HepG2 (cell line): ENCODE measurements around the gene SYT8. TPM values are rescaled to one million over a fixed set of nuclear protein-coding genes. Genes with fewer than 3 reads are reported as not detected.

Experiments
- ATAC-seq: fragments of 200-7000 bp; cut with Tn5 transposase; 3 replicates; pipeline ENCODE4 v1.9.1; 2020; ENCODE audit warnings: mild to moderate bottlenecking, moderate library complexity
- BruUV-seq: library from RNA; stranded (reverse); fragments of 400-500 nt; replicated peaks from 2 replicates; lab custom pipeline; 2021; lab: Mats Ljungman, UMichigan
- CTCF ChIA-PET: fragments of 300-600 bp; formaldehyde crosslinking; extraction: SDS; loops from one replicate; lab custom pipeline; 2021; ENCODE audit warnings: low total read pairs, inconsistent platforms, low intra/inter-chr PET ratio; lab: Yijun Ruan, JAX
- POLR2A ChIA-PET: fragments of 350-600 bp; sonication (Branson Sonifier 250); formaldehyde crosslinking; loops from one replicate; lab custom pipeline; 2020; ENCODE audit warnings: antibody characterized with exemption, inconsistent platforms; lab: Yijun Ruan, JAX
- DNase-seq: peaks from one replicate; pipeline ENCODE4 v3.0.0-alpha.2; 2015; ENCODE audit warnings: low spot score
- FAIRE-seq: peaks from 3 replicates; lab custom pipeline; 2011; peaks lifted over from hg19 to GRCh38; lab: Jason Lieb, UNC
- H2AFZ ChIP-seq: one replicate; pipeline ENCODE4 v1.6.1; 2011; ENCODE audit warnings: low read length, inconsistent platforms
- H3K27ac ChIP-seq: fragments of 300-600 bp; 3 replicates; pipeline ENCODE4 v1.8.0; 2011; ENCODE audit warnings: mixed run types, mild to moderate bottlenecking, mixed read lengths, low read length, inconsistent platforms; ENCODE audit not compliant: insufficient read depth; ENCODE audit errors: extremely low read length
- H3K27me3 ChIP-seq, 2 experiments: fragments of 200-600 bp in 1 of 2; 2 replicates in 1 of 2; 3 replicates in 1 of 2; pipeline versions ENCODE4 v1.6.0 to v1.8.0; 2011; ENCODE audit warnings: low read length in 2 of 2, mild to moderate bottlenecking in 2 of 2, moderate library complexity in 2 of 2, inconsistent platforms in 1 of 2; ENCODE audit not compliant: insufficient read depth in 2 of 2, control insufficient read depth in 1 of 2
- H3K36me3 ChIP-seq, 2 experiments: fragments of 200-600 bp in 1 of 2; replicated peaks in 1 of 2; 2 replicates in 1 of 2; 3 replicates in 1 of 2; pipeline versions ENCODE4 v1.5.1 to v1.8.0; 2011; ENCODE audit warnings: low read length in 2 of 2, inconsistent platforms in 1 of 2; ENCODE audit not compliant: insufficient read depth in 2 of 2, control insufficient read depth in 1 of 2
- H3K4me1 ChIP-seq: 2 replicates; pipeline ENCODE4 v1.5.1; 2012; ENCODE audit warnings: low read length, inconsistent platforms; ENCODE audit not compliant: insufficient read depth
- H3K4me2 ChIP-seq: 2 replicates; pipeline ENCODE4 v1.6.0; 2011; ENCODE audit warnings: low read depth, low read length, inconsistent platforms
- H3K4me3 ChIP-seq, 3 experiments: fragments of 200-600 bp in 1 of 3; sonication (generic), shearing (Covaris generic) in 1 of 3; replicated peaks in 1 of 3; 2 replicates each; pipeline ENCODE4 v1.5.1; 2011 to 2016; ENCODE audit warnings: low read length in 3 of 3, inconsistent platforms in 2 of 3, low read depth in 2 of 3, mild to moderate bottlenecking in 2 of 3, control low read depth in 1 of 3, mixed read lengths in 1 of 3; ENCODE audit not compliant: insufficient read depth in 1 of 3
- H3K79me2 ChIP-seq: one replicate; pipeline ENCODE4 v1.6.1; 2011; ENCODE audit warnings: low read length, inconsistent platforms; ENCODE audit not compliant: insufficient read depth
- H3K9ac ChIP-seq: 2 replicates; pipeline ENCODE4 v1.6.0; 2011; ENCODE audit warnings: mild to moderate bottlenecking, low read depth, low read length, inconsistent platforms; ENCODE audit not compliant: insufficient read depth
- H3K9me3 ChIP-seq: 2 replicates; pipeline ENCODE4 v1.5.1; 2012; ENCODE audit warnings: mild to moderate bottlenecking, low read length
- H4K20me1 ChIP-seq: 2 replicates; pipeline ENCODE4 v1.6.0; 2011; ENCODE audit warnings: inconsistent platforms, mild to moderate bottlenecking, low read length, moderate library complexity; ENCODE audit not compliant: insufficient read depth
- KAT2B ChIP-seq: fragments of 150-350 bp; IDR thresholded peaks from 2 replicates; pipeline ENCODE4 v1.6.1; 2014; ENCODE audit warnings: low read depth, low read length, borderline replicate concordance
- SOX13 ChIP-seq, 3 experiments: fragments of 450-650 bp in 1 of 3; sonication (generic) in 1 of 3; formaldehyde crosslinking in 1 of 3; IDR thresholded peaks in 2 of 3; conservative IDR thresholded peaks in 1 of 3; 2 replicates each; pipeline versions ENCODE4 v1.5.0 to v1.6.1; 2016 to 2020; ENCODE audit warnings: antibody characterized with exemption in 1 of 3, mild to moderate bottlenecking in 1 of 3, missing compliant biosample characterization in 1 of 3, missing genetic modification reagents in 1 of 3, moderate library complexity in 1 of 3
- TSC22D2 ChIP-seq: sonication (generic); formaldehyde crosslinking; IDR thresholded peaks from 2 replicates; pipeline ENCODE4 v1.5.1; 2020; ENCODE audit warnings: missing genetic modification reagents, mild to moderate bottlenecking, borderline replicate concordance
- ZC3H4 ChIP-seq: sonication (generic); formaldehyde crosslinking; IDR thresholded peaks from 2 replicates; pipeline ENCODE4 v1.4.0; 2020; ENCODE audit warnings: missing genetic modification reagents, borderline replicate concordance
- ZFP41 ChIP-seq: sonication (generic); formaldehyde crosslinking; IDR thresholded peaks from 2 replicates; pipeline ENCODE4 v1.4.0; 2020; ENCODE audit warnings: mild to moderate bottlenecking, missing genetic modification reagents, borderline replicate concordance
- ZNF160 ChIP-seq: sonication (generic); formaldehyde crosslinking; IDR thresholded peaks from 2 replicates; pipeline ENCODE4 v1.8.0; 2022; ENCODE audit warnings: mild to moderate bottlenecking, inconsistent platforms, missing genetic modification reagents
- ZNF547 ChIP-seq: sonication (generic); formaldehyde crosslinking; IDR thresholded peaks from 2 replicates; pipeline ENCODE4 v1.5.1; 2020; ENCODE audit warnings: mild to moderate bottlenecking, missing genetic modification reagents
- ZNF629 ChIP-seq: sonication (generic); formaldehyde crosslinking; conservative IDR thresholded peaks from 2 replicates; pipeline ENCODE4 v1.5.0; 2020; ENCODE audit warnings: missing genetic modification reagents
- WGBS: methylation state at CpG from one replicate; pipeline ENCODE4 v1.1.6; 2017; ENCODE audit warnings: low lambda C conversion rate; 5-methylcytosine and 5-hydroxymethylcytosine counted together
- in situ Hi-C: cut with HindIII; loops from 2 replicates; pipeline ENCODE4 v1.10.0; 2017; ENCODE audit warnings: low pct_unique_long_range_greater_than_20kb; ENCODE audit not compliant: extremely low pct_ligation_motif_present
- intact Hi-C: fragments of 100-400 bp; cut with micrococcal nuclease; formaldehyde crosslinking; loops from one replicate; pipeline ENCODE4 v1.10.0; 2022; ENCODE audit not compliant: unreplicated experiment
- polyA plus RNA-seq, 8 experiments: library from polyadenylated mRNA; depleted of rRNA in 3 of 8; stranded (reverse) in 7 of 8; unstranded in 1 of 8; fragments of >200 nt; fragmentation: Illumina TruSeq in 4 of 8; extraction: Trizol in 4 of 8; gene quantifications; 2 replicates each; pipeline versions ENCODE4 v1.2.1 to v1.2.3, GENCODE V29; 2011 to 2016; ENCODE audit warnings: low read depth in 4 of 8, missing spikeins in 1 of 8, mixed read lengths in 1 of 8; ENCODE audit not compliant: insufficient read depth in 1 of 8
- total RNA-seq, 5 experiments: library from RNA; depleted of rRNA; stranded (reverse); fragments of >200 nt; fragmentation: Illumina TruSeq; extraction: Trizol; gene quantifications; 2 replicates each; pipeline ENCODE4 v1.2.3, GENCODE V29; 2016; ENCODE audit warnings: low read depth in 1 of 5
- TF ChIP-seq, protein P1 (sequence below): IDR thresholded peaks from 2 replicates; pipeline ENCODE4 v1.6.1; 2016; ENCODE audit warnings: missing compliant biosample characterization, missing genetic modification reagents, borderline replicate concordance
- TF ChIP-seq, protein P2 (sequence below): IDR thresholded peaks from 2 replicates; pipeline ENCODE4 v1.6.1; 2016; ENCODE audit warnings: mild to moderate bottlenecking
- TF ChIP-seq, protein P3 (sequence below): sonication (generic); formaldehyde crosslinking; IDR thresholded peaks from 2 replicates; pipeline ENCODE4 v1.5.1; 2020; ENCODE audit warnings: missing genetic modification reagents, mild to moderate bottlenecking, borderline replicate concordance

Gene SYT8
- total and polyA plus RNA-seq, 2 of the 13 experiments (the other 11 are each of a cell fraction or from before 2014, with no cell fraction given), result 0.60 to 2.3 TPM

DNA sequence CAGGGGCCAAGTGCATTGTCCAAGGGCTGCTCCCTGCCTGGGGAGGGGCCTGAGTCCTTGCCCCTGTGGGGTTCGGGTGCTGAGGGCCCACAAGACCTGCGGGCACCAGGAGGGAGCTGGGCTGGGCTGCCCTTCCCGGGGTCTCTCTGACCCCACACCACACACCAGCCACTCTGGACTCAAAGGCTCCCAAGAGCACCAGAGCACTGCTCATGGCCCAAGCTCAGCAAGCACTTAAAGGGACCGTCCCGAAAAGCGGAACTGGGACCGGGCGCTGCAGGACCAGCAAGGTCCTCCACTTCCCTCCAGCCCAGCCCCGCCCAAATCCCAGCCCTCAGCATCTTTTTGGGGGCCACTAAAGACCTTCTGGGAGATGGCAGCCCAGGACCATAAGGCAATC is 23.4 kb downstream of the SYT8 start:
- CTCF ChIA-PET, result no interaction called here
- ATAC-seq, result no peak
- BruUV-seq, result no TSS peak

DNA sequence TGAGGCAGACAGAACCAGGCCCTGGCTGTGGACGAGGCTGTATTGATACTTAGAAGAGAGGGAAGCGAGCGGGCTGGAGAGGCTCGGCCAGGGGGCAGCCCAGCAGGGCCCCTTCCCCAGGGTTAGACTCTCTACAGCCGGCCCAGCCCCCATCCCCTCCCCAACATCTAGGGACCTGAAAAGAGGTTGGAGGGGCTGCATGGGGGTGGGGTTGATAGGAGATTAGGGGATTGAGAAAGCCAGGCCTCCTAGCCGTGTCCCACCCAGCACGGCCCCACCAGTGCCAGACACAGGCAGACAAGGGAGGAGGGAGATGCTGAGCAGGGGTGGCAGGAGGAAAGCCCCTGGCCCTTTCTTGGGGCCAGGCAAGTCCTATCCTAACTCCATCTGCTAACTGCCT is 23.8 kb downstream of the SYT8 start:
- Histone ChIP-seq H3K79me2 (no peaks in the 10 kb centered on the region), H3K9me3 (no peaks in the 10 kb centered on the region), H4K20me1 (no peaks in the 10 kb centered on the region), H3K27me3 (peaks cover 20 to 60% of the 10 kb centered on the region in 2 experiments), H3K4me3 (no peak overlapping the region), H3K9ac (no peak overlapping the region), H2AFZ (no peak overlapping the region), H3K4me1 (no peaks in the 10 kb centered on the region), H3K36me3 (no peaks in the 10 kb centered on the region)
- no TSS peak for BruUV-seq
- intact Hi-C loops, result no loop called here
- no peak for DNase-seq
- in situ Hi-C loops, result no loop called here
- POLR2A ChIA-PET, result no interaction called here
- no peak for ATAC-seq
- no peak for FAIRE-seq
- 6% methylated on average over 6 of the region's 7 CpGs for WGBS
- CTCF ChIA-PET, result no interaction called here
- TF ChIP-seq ZC3H4, result no peak
- TF ChIP-seq ZNF160 (CRISPR knock-in tag), result no peak
- TF ChIP-seq SOX13 (IDR thresholded peaks at IDR 0.05), result no peak
- no peak for TF ChIP-seq SOX13 (CRISPR knock-in tag; conservative IDR thresholded peaks at IDR 0.05 in 1 of 2, IDR thresholded peaks at IDR 0.05 in 1 of 2)
- TF ChIP-seq ZNF547 (CRISPR knock-in tag), result no peak
- TF ChIP-seq, protein P1, sequence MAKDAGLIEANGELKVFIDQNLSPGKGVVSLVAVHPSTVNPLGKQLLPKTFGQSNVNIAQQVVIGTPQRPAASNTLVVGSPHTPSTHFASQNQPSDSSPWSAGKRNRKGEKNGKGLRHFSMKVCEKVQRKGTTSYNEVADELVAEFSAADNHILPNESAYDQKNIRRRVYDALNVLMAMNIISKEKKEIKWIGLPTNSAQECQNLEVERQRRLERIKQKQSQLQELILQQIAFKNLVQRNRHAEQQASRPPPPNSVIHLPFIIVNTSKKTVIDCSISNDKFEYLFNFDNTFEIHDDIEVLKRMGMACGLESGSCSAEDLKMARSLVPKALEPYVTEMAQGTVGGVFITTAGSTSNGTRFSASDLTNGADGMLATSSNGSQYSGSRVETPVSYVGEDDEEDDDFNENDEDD, result no peak
- TF ChIP-seq, protein P2, sequence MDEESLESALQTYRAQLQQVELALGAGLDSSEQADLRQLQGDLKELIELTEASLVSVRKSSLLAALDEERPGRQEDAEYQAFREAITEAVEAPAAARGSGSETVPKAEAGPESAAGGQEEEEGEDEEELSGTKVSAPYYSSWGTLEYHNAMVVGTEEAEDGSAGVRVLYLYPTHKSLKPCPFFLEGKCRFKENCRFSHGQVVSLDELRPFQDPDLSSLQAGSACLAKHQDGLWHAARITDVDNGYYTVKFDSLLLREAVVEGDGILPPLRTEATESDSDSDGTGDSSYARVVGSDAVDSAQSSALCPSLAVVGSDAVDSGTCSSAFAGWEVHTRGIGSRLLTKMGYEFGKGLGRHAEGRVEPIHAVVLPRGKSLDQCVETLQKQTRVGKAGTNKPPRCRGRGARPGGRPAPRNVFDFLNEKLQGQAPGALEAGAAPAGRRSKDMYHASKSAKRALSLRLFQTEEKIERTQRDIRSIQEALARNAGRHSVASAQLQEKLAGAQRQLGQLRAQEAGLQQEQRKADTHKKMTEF (CRISPR knock-in tag), result no peak
- no peak for TF ChIP-seq KAT2B
- no peak for TF ChIP-seq TSC22D2
- TF ChIP-seq, protein P3, sequence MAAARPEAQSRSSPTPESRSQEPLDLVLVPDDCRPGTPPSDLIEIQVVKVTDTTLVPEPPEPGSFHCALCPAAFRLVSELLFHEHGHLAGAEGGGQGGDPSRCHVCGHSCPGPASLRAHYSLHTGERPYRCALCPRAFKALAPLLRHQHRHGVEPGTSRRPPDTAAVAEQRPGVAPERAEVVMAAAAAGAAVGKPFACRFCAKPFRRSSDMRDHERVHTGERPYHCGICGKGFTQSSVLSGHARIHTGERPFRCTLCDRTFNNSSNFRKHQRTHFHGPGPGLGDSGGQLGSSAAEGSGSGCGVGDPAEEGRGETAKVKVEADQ (CRISPR knock-in tag), result no peak
- TF ChIP-seq, all 625 proteins: peak for 0
- no peak overlapping the region for H3K27ac ChIP-seq
- no peak overlapping the region for H3K4me2 ChIP-seq

More for the DNA sequence above, 23.4 kb downstream of the SYT8 start:
- Histone ChIP-seq H3K9me3 (no peaks in the 10 kb centered on the region), H3K36me3 (no peaks in the 10 kb centered on the region), H2AFZ (no peak overlapping the region), H3K79me2 (no peaks in the 10 kb centered on the region)
- DNase-seq, result no peak
- in situ Hi-C loops, result no loop called here
- TF ChIP-seq ZNF629 (CRISPR knock-in tag), result 0 out of 2 replicates have a peak, but pooled peaks have one; percentile 39
- no peak for TF ChIP-seq ZFP41
- TF ChIP-seq, all 625 proteins: peak for 1
- Histone ChIP-seq H3K27me3 (peaks cover 18 to 60% of the 10 kb centered on the region in 2 experiments), H3K9ac (no peak overlapping the region), H3K4me1 (no peaks in the 10 kb centered on the region), H4K20me1 (no peaks in the 10 kb centered on the region), H3K27ac (no peak overlapping the region), H3K4me3 (no peak overlapping the region), H3K4me2 (no peak overlapping the region)
- POLR2A ChIA-PET, result no interaction called here
- no CpG with 5 or more reads among the region's 9 CpGs for WGBS
- intact Hi-C loops, result no loop called here
- FAIRE-seq, result no peak
